ENCODE results near the gene ISM1.

DNA sequence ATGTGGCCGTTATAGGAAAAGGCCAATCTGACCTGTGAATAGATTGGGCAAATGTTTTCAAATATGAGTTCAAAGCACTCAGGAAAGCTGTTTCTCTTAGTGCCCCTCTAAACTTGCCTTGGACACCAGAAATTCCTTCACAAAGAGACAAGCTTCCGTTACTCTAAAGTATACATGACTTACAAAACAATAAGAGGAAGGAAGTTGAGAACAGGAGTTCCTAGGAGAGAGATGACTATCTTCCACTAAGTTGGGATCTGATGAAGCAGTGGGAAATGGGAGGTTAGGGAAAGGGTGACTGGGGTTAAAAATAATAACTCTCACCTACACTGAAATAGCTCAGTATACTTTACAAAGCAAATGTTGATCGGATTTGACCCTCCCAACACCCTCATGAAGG, 50.0 kb downstream of the ISM1 start:
- TF ChIP-seq, protein P1, sequence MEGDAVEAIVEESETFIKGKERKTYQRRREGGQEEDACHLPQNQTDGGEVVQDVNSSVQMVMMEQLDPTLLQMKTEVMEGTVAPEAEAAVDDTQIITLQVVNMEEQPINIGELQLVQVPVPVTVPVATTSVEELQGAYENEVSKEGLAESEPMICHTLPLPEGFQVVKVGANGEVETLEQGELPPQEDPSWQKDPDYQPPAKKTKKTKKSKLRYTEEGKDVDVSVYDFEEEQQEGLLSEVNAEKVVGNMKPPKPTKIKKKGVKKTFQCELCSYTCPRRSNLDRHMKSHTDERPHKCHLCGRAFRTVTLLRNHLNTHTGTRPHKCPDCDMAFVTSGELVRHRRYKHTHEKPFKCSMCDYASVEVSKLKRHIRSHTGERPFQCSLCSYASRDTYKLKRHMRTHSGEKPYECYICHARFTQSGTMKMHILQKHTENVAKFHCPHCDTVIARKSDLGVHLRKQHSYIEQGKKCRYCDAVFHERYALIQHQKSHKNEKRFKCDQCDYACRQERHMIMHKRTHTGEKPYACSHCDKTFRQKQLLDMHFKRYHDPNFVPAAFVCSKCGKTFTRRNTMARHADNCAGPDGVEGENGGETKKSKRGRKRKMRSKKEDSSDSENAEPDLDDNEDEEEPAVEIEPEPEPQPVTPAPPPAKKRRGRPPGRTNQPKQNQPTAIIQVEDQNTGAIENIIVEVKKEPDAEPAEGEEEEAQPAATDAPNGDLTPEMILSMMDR (conservative IDR thresholded peaks at IDR 0.05; ENCODE audit: low read depth in 2 of 2) = no peak
- TF ChIP-seq POLR2AphosphoS5 (IDR thresholded peaks at IDR 0.05; ENCODE audit: low read depth) = no peak
- no peak for TF ChIP-seq EZH2 (IDR thresholded peaks at IDR 0.05; ENCODE audit: low read depth, unreplicated experiment)
- TF ChIP-seq, protein P2, sequence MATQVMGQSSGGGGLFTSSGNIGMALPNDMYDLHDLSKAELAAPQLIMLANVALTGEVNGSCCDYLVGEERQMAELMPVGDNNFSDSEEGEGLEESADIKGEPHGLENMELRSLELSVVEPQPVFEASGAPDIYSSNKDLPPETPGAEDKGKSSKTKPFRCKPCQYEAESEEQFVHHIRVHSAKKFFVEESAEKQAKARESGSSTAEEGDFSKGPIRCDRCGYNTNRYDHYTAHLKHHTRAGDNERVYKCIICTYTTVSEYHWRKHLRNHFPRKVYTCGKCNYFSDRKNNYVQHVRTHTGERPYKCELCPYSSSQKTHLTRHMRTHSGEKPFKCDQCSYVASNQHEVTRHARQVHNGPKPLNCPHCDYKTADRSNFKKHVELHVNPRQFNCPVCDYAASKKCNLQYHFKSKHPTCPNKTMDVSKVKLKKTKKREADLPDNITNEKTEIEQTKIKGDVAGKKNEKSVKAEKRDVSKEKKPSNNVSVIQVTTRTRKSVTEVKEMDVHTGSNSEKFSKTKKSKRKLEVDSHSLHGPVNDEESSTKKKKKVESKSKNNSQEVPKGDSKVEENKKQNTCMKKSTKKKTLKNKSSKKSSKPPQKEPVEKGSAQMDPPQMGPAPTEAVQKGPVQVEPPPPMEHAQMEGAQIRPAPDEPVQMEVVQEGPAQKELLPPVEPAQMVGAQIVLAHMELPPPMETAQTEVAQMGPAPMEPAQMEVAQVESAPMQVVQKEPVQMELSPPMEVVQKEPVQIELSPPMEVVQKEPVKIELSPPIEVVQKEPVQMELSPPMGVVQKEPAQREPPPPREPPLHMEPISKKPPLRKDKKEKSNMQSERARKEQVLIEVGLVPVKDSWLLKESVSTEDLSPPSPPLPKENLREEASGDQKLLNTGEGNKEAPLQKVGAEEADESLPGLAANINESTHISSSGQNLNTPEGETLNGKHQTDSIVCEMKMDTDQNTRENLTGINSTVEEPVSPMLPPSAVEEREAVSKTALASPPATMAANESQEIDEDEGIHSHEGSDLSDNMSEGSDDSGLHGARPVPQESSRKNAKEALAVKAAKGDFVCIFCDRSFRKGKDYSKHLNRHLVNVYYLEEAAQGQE (IDR thresholded peaks at IDR 0.05; ENCODE audit: unreplicated experiment) = no peak
- no peak for TF ChIP-seq EZH2phosphoT487 (IDR thresholded peaks at IDR 0.05; ENCODE audit: unreplicated experiment)
